ENCODE data around the gene ADAM12. TPM values are rescaled to one million over a fixed set of nuclear protein-coding genes. Genes with fewer than 3 reads are reported as not detected.
A peak's percentile ranks its signal among the peaks of the same experiment; 100 is the strongest.

The ADAM12 gene
- total and polyA plus RNA-seq, 10 of the 15 experiments (the other 5 are each of a cell fraction or from before 2014, with no cell fraction given) = under 0.01 to 0.62 (median 0.04) TPM; not detected in 5

DNA sequence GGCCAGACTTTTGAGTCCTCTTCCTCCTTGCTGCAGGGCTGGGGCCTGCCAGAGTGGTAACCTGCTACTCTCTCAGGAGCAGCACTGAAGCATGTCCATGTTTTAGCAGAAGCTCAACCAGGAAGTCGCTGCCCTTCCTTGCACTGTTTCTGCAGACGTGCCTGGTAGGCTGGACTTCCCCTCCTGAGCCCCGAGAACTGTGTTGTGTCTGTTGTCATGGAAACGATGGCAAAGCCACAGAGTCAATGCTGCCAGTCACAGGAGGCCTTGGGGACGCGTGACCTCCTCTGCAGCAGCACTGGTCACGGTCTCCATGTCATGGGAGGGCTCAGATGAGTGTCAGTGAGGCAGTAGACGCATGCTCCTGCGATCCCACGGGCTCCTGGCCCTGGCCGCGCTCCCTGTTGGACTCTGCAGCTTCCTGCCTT lies 346.5 kb downstream of the ADAM12 start (continued):
- TF ChIP-seq, protein P1, sequence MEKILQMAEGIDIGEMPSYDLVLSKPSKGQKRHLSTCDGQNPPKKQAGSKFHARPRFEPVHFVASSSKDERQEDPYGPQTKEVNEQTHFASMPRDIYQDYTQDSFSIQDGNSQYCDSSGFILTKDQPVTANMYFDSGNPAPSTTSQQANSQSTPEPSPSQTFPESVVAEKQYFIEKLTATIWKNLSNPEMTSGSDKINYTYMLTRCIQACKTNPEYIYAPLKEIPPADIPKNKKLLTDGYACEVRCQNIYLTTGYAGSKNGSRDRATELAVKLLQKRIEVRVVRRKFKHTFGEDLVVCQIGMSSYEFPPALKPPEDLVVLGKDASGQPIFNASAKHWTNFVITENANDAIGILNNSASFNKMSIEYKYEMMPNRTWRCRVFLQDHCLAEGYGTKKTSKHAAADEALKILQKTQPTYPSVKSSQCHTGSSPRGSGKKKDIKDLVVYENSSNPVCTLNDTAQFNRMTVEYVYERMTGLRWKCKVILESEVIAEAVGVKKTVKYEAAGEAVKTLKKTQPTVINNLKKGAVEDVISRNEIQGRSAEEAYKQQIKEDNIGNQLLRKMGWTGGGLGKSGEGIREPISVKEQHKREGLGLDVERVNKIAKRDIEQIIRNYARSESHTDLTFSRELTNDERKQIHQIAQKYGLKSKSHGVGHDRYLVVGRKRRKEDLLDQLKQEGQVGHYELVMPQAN (conservative IDR thresholded peaks at IDR 0.05) = no peak
- no peak for TF ChIP-seq SIX5 (IDR thresholded peaks at IDR 0.05; ENCODE audit: low read depth, low read length, severe bottlenecking)
- no peak for TF ChIP-seq ESRRA (IDR thresholded peaks at IDR 0.05; ENCODE audit: low read length)
- no peak for TF ChIP-seq MYB (IDR thresholded peaks at IDR 0.05; ENCODE audit: borderline replicate concordance, low read depth, low read length)
- TF ChIP-seq LARP7 (IDR thresholded peaks at IDR 0.05) = no peak
- no peak for TF ChIP-seq PML (IDR thresholded peaks at IDR 0.05; ENCODE audit: low read length)
- TF ChIP-seq, protein P2, sequence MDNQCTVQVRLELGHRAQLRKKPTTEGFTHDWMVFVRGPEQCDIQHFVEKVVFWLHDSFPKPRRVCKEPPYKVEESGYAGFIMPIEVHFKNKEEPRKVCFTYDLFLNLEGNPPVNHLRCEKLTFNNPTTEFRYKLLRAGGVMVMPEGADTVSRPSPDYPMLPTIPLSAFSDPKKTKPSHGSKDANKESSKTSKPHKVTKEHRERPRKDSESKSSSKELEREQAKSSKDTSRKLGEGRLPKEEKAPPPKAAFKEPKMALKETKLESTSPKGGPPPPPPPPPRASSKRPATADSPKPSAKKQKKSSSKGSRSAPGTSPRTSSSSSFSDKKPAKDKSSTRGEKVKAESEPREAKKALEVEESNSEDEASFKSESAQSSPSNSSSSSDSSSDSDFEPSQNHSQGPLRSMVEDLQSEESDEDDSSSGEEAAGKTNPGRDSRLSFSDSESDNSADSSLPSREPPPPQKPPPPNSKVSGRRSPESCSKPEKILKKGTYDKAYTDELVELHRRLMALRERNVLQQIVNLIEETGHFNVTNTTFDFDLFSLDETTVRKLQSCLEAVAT (IDR thresholded peaks at IDR 0.05) = 0 out of 2 replicates have a peak, but pooled peaks have one; percentile 56
- peak; percentile 31; the same call in 1 of the 2 replicates for TF ChIP-seq NRF1 (conservative IDR thresholded peaks at IDR 0.05; ENCODE audit: low read depth, low read length)
- no peak for TF ChIP-seq CBX5 (IDR thresholded peaks at IDR 0.05; ENCODE audit: low read depth)
- peak; percentile 70; the same call in 1 of the 2 replicates for TF ChIP-seq GATAD2B (conservative IDR thresholded peaks at IDR 0.05; ENCODE audit: low read depth)
- no peak for TF ChIP-seq NR2C1 (IDR thresholded peaks at IDR 0.05)
- TF ChIP-seq, protein P3, sequence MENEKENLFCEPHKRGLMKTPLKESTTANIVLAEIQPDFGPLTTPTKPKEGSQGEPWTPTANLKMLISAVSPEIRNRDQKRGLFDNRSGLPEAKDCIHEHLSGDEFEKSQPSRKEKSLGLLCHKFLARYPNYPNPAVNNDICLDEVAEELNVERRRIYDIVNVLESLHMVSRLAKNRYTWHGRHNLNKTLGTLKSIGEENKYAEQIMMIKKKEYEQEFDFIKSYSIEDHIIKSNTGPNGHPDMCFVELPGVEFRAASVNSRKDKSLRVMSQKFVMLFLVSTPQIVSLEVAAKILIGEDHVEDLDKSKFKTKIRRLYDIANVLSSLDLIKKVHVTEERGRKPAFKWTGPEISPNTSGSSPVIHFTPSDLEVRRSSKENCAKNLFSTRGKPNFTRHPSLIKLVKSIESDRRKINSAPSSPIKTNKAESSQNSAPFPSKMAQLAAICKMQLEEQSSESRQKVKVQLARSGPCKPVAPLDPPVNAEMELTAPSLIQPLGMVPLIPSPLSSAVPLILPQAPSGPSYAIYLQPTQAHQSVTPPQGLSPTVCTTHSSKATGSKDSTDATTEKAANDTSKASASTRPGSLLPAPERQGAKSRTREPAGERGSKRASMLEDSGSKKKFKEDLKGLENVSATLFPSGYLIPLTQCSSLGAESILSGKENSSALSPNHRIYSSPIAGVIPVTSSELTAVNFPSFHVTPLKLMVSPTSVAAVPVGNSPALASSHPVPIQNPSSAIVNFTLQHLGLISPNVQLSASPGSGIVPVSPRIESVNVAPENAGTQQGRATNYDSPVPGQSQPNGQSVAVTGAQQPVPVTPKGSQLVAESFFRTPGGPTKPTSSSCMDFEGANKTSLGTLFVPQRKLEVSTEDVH (IDR thresholded peaks at IDR 0.05; ENCODE audit: low read depth, partially characterized antibody) = no peak
- peak; percentile 50; the same call in 1 of the 2 replicates for TF ChIP-seq NR2F1 (conservative IDR thresholded peaks at IDR 0.05)
- TF ChIP-seq STAT1 (conservative IDR thresholded peaks at IDR 0.05) = no peak
- TF ChIP-seq BCL11A (IDR thresholded peaks at IDR 0.05; ENCODE audit: low read depth, low read length) = no peak
- peak; percentile 56 for TF ChIP-seq CREM (IDR thresholded peaks at IDR 0.05; ENCODE audit: low read depth)
- TF ChIP-seq, protein P4, sequence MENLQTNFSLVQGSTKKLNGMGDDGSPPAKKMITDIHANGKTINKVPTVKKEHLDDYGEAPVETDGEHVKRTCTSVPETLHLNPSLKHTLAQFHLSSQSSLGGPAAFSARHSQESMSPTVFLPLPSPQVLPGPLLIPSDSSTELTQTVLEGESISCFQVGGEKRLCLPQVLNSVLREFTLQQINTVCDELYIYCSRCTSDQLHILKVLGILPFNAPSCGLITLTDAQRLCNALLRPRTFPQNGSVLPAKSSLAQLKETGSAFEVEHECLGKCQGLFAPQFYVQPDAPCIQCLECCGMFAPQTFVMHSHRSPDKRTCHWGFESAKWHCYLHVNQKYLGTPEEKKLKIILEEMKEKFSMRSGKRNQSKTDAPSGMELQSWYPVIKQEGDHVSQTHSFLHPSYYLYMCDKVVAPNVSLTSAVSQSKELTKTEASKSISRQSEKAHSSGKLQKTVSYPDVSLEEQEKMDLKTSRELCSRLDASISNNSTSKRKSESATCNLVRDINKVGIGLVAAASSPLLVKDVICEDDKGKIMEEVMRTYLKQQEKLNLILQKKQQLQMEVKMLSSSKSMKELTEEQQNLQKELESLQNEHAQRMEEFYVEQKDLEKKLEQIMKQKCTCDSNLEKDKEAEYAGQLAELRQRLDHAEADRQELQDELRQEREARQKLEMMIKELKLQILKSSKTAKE (IDR thresholded peaks at IDR 0.05; ENCODE audit: low read depth, poor library complexity, severe bottlenecking) = peak; percentile 100
- no peak for TF ChIP-seq KAT2A (conservative IDR thresholded peaks at IDR 0.05; ENCODE audit: control insufficient read depth, low read depth, low read length)
- TF ChIP-seq, protein P5, sequence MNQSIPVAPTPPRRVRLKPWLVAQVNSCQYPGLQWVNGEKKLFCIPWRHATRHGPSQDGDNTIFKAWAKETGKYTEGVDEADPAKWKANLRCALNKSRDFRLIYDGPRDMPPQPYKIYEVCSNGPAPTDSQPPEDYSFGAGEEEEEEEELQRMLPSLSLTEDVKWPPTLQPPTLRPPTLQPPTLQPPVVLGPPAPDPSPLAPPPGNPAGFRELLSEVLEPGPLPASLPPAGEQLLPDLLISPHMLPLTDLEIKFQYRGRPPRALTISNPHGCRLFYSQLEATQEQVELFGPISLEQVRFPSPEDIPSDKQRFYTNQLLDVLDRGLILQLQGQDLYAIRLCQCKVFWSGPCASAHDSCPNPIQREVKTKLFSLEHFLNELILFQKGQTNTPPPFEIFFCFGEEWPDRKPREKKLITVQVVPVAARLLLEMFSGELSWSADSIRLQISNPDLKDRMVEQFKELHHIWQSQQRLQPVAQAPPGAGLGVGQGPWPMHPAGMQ (IDR thresholded peaks at IDR 0.05; ENCODE audit: borderline replicate concordance) = no peak
- 0 out of 2 replicates have a peak, but pooled peaks have one; percentile 9 for TF ChIP-seq SMC3 (IDR thresholded peaks at IDR 0.05; ENCODE audit: borderline replicate concordance, low read length)
- TF ChIP-seq, protein P6, sequence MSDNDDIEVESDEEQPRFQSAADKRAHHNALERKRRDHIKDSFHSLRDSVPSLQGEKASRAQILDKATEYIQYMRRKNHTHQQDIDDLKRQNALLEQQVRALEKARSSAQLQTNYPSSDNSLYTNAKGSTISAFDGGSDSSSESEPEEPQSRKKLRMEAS (IDR thresholded peaks at IDR 0.05; ENCODE audit: low read depth, low read length) = peak; percentile 79

Measured in GM12878 (cell line).